HL-60 (cell line): ENCODE measurements around the gene SOX15.

Source experiments
- DNase-seq, 2 experiments: peaks; one replicate each; pipeline ENCODE4 v3.0.0-alpha.2; 2010 to 2020; ENCODE audit warnings: low read depth in 1 of 2, low spot score in 1 of 2
- H3K27ac ChIP-seq: fragments of 250-450 bp; sonication (Bioruptor Pico); replicated peaks from 2 replicates; pipeline ENCODE4 v1.5.1; 2020; ENCODE audit warnings: mild to moderate bottlenecking, moderate library complexity
- H3K27me3 ChIP-seq: fragments of 250-450 bp; sonication (Bioruptor Pico); 2 replicates; pipeline ENCODE4 v1.5.1; 2021; ENCODE audit warnings: mild to moderate bottlenecking, moderate library complexity; ENCODE audit not compliant: insufficient read depth, poor library complexity, severe bottlenecking
- H3K4me3 ChIP-seq: replicated peaks from 2 replicates; pipeline ENCODE4 v1.5.1; 2011; ENCODE audit warnings: mild to moderate bottlenecking, control low read depth, low read length; ENCODE audit not compliant: insufficient read depth
- GABPA ChIP-seq: IDR thresholded peaks from 2 replicates; pipeline ENCODE4 v1.6.1; 2012; ENCODE audit warnings: low read depth
- POLR2AphosphoS5 ChIP-seq: IDR thresholded peaks from 2 replicates; pipeline ENCODE4 v1.6.1; 2012; ENCODE audit warnings: low read depth
- SPI1 ChIP-seq: IDR thresholded peaks from 2 replicates; pipeline ENCODE4 v1.6.1; 2012; ENCODE audit warnings: low read depth, mild to moderate bottlenecking, borderline replicate concordance
- long read RNA-seq: library from polyadenylated mRNA; unstranded; transcript quantifications from one replicate; pipeline ENCODE4 v2.0.0, GENCODE V29; 2020
- TF ChIP-seq, protein P1 (sequence below): IDR thresholded peaks from one replicate; pipeline ENCODE4 v1.5.1; 2011; ENCODE audit warnings: low read length, control low read depth, inconsistent platforms; ENCODE audit not compliant: insufficient read depth
- TF ChIP-seq, protein P2 (sequence below): IDR thresholded peaks from 2 replicates; pipeline ENCODE4 v1.6.1; 2012; ENCODE audit warnings: low read depth; ENCODE audit not compliant: insufficient replicate concordance

The SOX15 gene
- long read RNA-seq = 0 reads

DNA sequence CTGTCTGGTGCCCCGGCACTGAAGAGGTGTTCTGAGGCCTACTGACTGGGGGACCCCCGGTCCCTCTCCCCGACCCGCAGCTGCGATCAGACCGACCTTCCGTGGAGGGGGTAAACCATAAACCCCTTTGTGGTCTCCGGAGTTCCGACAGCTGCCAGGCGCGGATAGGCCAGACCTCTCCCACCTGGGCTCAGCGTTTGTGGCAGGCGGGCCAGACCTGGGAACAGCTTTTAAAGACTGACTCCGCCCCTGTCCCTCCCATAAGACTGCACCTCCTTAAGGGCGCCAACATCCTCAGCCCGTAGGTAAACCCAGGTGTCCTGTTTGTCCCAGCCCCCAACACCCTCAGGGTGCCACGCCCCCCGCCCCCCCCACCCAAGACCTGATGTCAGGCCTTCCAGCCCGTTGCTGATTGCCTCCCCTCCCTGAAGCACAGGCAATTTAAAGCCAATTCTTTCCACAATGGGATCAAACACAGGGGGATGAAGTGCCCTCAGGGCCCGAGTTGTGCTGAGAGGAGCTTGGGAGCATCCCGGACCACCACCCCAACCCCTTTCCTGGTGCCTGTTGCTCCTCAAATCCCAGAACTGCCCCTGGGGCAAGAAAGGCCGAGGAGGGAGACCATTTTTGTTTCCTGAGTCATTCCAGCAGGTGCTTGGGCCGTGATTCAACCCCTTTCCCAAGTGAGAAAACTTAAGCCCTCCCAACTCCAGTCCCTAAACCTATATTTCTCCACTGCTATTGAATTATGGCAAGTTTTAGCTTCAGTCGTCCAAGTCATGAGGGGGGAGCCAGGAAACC is at the start of gene SOX15:
SOX15 (minus strand) TSS at position 204 of the 801 bp plus-strand sequence. CDS start 418 bp downstream, outside the sequence.
- DNase-seq = no peak
- Histone ChIP-seq H3K4me3 (no peak within 1 kb of the TSS), H3K27me3 (no peaks in the 10 kb centered on the region), H3K27ac (no peak within 1 kb of the TSS)
- TF ChIP-seq, protein P1, sequence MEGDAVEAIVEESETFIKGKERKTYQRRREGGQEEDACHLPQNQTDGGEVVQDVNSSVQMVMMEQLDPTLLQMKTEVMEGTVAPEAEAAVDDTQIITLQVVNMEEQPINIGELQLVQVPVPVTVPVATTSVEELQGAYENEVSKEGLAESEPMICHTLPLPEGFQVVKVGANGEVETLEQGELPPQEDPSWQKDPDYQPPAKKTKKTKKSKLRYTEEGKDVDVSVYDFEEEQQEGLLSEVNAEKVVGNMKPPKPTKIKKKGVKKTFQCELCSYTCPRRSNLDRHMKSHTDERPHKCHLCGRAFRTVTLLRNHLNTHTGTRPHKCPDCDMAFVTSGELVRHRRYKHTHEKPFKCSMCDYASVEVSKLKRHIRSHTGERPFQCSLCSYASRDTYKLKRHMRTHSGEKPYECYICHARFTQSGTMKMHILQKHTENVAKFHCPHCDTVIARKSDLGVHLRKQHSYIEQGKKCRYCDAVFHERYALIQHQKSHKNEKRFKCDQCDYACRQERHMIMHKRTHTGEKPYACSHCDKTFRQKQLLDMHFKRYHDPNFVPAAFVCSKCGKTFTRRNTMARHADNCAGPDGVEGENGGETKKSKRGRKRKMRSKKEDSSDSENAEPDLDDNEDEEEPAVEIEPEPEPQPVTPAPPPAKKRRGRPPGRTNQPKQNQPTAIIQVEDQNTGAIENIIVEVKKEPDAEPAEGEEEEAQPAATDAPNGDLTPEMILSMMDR = no peak
- TF ChIP-seq GABPA (no peak), SPI1 (no peak), POLR2AphosphoS5 (no peak)
- TF ChIP-seq, protein P2, sequence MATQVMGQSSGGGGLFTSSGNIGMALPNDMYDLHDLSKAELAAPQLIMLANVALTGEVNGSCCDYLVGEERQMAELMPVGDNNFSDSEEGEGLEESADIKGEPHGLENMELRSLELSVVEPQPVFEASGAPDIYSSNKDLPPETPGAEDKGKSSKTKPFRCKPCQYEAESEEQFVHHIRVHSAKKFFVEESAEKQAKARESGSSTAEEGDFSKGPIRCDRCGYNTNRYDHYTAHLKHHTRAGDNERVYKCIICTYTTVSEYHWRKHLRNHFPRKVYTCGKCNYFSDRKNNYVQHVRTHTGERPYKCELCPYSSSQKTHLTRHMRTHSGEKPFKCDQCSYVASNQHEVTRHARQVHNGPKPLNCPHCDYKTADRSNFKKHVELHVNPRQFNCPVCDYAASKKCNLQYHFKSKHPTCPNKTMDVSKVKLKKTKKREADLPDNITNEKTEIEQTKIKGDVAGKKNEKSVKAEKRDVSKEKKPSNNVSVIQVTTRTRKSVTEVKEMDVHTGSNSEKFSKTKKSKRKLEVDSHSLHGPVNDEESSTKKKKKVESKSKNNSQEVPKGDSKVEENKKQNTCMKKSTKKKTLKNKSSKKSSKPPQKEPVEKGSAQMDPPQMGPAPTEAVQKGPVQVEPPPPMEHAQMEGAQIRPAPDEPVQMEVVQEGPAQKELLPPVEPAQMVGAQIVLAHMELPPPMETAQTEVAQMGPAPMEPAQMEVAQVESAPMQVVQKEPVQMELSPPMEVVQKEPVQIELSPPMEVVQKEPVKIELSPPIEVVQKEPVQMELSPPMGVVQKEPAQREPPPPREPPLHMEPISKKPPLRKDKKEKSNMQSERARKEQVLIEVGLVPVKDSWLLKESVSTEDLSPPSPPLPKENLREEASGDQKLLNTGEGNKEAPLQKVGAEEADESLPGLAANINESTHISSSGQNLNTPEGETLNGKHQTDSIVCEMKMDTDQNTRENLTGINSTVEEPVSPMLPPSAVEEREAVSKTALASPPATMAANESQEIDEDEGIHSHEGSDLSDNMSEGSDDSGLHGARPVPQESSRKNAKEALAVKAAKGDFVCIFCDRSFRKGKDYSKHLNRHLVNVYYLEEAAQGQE = no peak

DNA sequence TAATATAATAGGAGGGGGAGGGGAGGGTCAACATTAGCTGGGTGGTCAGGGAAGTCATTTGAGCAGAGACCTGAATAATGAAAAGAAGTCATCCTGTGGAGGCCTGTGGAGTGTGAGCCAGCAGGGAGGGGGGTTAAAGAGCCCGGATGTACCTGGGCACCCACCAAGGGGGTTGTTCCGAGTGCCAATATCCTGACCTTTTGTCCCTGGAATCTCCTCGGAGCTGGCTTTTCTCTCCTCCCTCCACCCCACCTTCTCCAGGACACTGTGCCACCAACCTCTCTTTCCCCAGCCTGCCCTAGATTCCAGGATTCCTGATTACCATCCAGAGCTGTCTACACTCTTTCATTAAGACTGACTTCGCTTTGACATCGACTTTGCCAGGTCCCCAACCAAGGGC is 46.3 kb upstream of the SOX15 start:
- H3K27ac ChIP-seq = no peak overlapping the region
- no peaks in the 10 kb centered on the region for H3K27me3 ChIP-seq
- TF ChIP-seq SPI1 (no peak), POLR2AphosphoS5 (no peak), GABPA (no peak)
- TF ChIP-seq, protein P1 = no peak
- TF ChIP-seq, protein P2 = no peak
- DNase-seq = no peak
- H3K4me3 ChIP-seq = no peak overlapping the region

DNA sequence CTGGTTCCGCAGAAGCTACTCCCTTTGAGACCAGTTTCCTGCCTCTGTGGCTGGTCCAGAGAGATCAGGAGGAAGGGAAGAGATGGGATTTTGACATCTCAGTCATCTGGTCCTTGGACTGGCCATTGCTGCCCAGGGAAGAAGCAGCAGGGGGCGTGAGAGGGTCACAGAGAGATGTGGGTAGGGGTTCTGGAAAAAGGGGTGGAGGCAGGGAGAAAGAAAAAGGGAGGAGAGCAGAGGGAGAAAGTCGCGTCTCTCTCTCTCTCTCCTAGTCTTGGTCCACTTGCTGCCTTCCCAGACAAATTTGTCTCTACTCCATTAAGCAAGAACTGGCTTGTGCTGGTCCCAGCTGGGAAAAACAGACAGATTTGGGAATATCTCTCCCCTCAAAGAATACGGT is 44.5 kb upstream of the SOX15 start:
- DNase-seq = no peak
- Histone ChIP-seq H3K27ac (no peak overlapping the region), H3K4me3 (no peak overlapping the region), H3K27me3 (no peaks in the 10 kb centered on the region)
- no peak for TF ChIP-seq POLR2AphosphoS5
- no peak for TF ChIP-seq SPI1
- TF ChIP-seq, protein P2 = no peak
- TF ChIP-seq, protein P1 = no peak
- TF ChIP-seq GABPA = no peak
